GM19324 (cell line): ENCODE measurements around the gene SKIC2.
"Not testable (repeated sequence)": the region's sequence is repeated elsewhere in the genome, so short reads cannot be mapped to it uniquely, and the experiment has no call there.

ENCODE experiments used
- ATAC-seq: cut with Tn5 transposase; IDR thresholded peaks from one replicate; pipeline ENCODE4 v1.9.1; 2021; ENCODE audit warnings: mild to moderate bottlenecking, moderate library complexity; ENCODE audit not compliant: unreplicated experiment, low FRiP score

The SKIC2 gene

GRCh38 chr6:31968791-31969711, 10.1 kb downstream of the SKIC2 start:
- no peak for ATAC-seq

DNA sequence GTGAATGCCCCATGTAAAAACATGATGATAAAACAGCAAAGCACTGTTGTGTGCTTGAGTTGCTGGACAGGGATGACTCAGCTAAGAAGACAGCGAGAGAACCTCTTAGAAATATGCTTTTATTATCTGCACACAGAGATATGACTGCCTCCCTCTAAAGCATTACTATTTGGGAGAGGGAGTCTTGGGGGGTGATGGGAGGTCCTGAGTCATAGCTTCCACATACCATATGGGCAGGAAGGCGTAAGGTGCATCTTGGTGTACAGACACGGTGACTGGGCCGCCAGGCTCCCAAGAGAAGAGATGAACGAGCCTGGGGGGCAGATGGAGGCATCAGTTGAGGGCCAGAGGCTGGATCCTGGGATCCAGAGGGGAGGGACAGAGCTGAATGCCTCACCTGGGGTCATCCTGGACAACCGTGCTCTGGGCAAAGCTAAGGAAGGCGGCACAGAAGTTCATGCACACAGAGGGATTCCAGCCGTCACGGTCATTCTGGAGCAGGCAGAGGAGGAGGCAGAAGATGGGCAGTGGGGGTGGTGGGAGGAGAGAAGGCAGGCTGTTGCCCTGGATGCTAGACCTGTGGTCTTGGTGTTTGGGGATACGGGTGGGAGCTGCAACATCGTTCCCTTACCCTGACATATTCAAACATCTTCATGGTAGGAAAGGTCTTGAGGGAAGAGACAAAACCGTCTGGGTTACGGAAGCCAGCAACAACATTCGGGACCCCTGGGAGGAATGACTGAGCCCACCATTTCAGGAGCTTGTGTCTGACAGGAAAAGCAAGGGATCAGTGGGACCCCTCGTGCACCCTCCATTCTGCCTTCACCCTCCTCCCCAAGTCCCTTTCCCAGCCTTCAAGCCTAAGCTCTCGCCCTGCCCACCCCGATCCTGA, 11.0 kb downstream of the SKIC2 start:
- no peak for ATAC-seq

- no peak for ATAC-seq
These were observed 11.8 kb downstream of the SKIC2 start for GRCh38 chr6:31970604-31971271.

DNA sequence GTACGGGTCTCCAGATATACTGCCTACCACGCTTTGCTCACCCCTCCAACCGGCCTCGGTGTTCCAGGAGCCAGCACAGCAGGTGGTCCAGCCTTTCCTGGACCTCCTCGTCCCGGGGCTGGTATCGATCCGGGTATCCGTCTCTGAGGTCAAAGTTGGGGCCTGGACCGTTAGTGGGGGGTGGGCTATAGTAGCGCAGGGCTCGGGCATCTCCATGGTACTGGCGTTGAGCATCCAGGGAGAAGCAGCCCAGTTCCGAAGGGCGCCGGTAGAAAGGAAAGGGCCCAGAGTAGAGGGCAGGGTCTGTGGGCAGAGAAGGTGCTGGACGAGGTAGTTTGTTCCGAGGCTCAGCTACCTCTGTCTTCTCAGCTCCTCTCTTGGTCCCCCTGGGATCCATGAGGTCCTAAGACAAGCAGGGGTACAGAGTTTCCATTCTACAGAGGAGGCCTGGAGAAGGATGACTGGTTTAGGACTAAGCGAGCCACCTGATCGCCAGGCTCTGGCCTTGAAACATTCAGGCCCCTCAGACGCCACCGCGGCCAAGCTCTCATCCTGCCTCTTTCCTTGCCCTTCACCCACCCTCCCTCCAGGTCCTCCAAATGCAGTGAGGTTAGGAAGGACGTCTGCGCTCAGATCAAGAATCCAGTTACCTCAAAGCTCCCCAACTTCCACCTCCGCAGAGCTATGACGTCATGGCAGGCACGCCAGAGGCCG, 12.5 kb downstream of the SKIC2 start:
- ATAC-seq, result no peak

GRCh38 chr6:31971993-31972708, 13.2 kb downstream of the SKIC2 start, which contains the start of gene DXO:
DXO (minus strand) TSS chr6:31972138; CDS start chr6:31971675, 463 bp downstream.
- ATAC-seq, result peak; percentile 95

- no peak for ATAC-seq
These were observed 13.9 kb downstream of the SKIC2 start for GRCh38 chr6:31972709-31973350.

DNA sequence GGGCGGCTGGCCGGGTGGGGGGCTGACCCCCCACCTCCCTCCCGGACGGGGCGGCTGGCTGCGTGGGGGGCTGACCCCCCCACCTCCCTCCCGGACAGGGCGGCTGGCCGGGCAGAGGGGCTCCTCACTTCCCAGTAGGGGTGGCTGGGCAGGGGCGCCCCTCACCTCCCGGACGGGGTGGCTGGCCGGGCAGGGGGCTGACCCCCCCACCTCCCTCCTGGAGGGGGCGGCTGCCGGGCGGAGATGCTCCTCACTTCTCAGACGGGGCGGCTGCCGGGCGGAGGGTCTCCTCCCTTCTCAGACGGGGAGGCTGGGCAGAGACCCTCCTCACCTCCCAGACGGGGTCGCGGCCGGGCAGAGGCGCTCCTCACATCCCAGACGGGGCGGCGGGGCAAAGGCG, 17.1 kb downstream of the SKIC2 start:
- not testable (repeated sequence) for ATAC-seq

GRCh38 chr6:31977816-31978431, 18.9 kb downstream of the SKIC2 start:
- no peak for ATAC-seq

DNA sequence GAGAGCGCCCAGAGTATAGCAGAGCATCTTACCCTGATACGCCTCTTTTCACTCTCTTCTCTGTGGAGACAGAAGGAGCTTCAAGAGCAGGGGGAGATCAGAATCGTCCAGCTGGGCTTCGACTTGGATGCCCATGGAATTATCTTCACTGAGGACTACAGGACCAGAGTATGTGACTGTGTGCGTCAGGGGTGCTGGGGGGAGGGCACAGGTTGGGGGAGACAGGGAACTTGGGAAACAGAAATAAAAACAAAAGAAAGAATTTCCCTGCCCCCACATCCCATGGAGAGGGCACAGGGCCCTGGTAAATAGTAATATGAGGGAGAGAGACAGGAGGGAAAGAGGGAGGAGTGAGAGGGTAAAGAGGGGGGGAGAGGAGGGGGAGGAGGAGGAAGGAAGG, 19.9 kb downstream of the SKIC2 start:
- ATAC-seq, result no peak

DNA sequence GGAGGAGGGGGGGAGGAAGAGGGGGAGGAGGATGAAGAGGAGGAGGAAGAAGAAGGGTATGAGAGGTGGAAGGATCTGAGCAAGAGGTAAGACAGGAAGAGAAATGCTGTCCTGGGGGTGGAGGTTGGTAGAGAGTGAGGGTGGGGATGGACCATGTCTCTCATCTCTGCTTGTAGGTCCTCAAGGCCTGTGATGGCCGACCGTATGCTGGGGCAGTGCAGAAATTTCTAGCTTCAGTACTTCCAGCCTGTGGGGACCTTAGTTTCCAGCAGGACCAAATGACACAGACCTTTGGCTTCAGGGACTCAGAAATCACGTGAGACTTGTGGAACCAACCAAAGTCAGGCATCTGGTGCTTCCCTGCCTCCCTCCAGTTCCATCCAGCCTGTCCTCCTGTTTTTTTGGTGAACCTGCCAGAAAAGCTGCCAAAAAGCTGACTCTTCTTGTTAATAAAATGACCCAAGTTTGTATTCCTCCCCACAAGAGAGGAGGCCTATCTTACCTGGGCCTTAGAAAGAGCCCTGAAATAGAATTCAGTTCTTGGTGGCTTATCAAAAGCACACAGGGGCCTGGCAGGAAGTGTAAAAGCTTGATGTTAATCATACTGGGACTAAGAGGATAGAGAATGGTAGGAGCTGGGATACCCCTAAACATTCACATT, 20.4 kb downstream of the SKIC2 start:
- ATAC-seq, result no peak

- ATAC-seq, result not testable (repeated sequence)
These were observed 21.4 kb downstream of the SKIC2 start for GRCh38 chr6:31980195-31980876.

DNA sequence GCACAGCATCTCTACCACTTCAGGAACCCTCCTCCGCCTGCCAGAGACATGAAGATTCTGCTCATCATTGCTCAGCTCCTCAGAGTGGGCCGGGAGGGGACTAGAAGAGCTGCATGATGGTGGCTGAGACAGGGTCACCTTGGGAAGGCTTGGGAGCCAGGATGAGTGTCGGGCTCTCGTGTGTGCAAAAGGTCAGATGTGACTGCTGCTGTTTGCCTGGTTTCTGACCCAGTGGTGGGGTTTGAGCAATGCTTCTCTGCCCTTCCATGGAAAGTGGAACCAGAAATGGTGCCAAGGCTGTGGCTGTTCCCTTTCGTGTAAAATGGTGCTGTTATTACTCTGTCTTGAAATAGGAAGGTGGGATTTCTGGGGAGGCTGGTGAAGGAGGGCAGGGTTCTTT, 22.0 kb downstream of the SKIC2 start:
- not testable (repeated sequence) for ATAC-seq

DNA sequence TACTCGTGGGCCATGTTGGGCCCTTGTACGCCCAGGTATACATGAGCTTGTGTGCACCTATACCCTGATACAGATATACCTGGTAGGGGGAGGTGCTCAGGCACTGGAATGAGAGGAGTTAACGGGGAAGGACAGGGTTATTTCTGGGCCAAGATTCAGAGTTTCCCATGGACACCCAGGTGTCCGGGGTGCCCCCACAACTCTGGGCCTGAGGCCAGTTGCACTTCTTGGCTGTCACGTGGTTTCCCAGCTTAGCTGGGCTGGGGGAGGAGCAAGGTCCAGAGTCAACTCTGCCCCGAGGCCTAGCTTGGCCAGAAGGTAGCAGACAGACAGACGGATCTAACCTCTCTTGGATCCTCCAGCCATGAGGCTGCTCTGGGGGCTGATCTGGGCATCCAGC, 22.8 kb downstream of the SKIC2 start, which contains the start of gene C4A:
Gene C4A, plus strand, starts transcription at position 314 of the 400 bp plus-strand sequence. Its CDS starts 51 bp downstream, at position 365.
- not testable (repeated sequence) for ATAC-seq

- ATAC-seq, result not testable (repeated sequence)
These were observed 30.4 kb downstream of the SKIC2 start for GRCh38 chr6:31989363-31989762.

DNA sequence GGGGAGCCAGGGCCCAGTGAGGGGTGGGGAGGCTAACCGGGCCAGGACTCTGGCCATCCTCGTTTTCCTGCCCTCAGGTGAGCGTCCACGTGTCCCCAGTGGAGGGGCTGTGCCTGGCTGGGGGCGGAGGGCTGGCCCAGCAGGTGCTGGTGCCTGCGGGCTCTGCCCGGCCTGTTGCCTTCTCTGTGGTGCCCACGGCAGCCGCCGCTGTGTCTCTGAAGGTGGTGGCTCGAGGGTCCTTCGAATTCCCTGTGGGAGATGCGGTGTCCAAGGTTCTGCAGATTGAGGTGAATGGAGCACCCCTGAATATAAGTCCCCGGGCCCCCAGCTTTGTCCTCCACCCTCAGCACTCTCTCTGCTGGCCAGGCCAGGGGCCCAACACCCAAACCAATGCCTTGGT, 35.4 kb downstream of the SKIC2 start:
- ATAC-seq, result not testable (repeated sequence)

GRCh38 chr6:31996385-31996784, 37.4 kb downstream of the SKIC2 start:
- not testable (repeated sequence) for ATAC-seq
